Keratinocyte (primary cell): ENCODE results near the gene SPOCK1.

Source experiments
- CTCF ChIP-seq, 3 experiments: IDR thresholded peaks in 1 of 3; conservative IDR thresholded peaks in 1 of 3; optimal IDR thresholded peaks in 1 of 3; 2 replicates in 2 of 3; 3 replicates in 1 of 3; pipeline versions ENCODE3 to v1.5.1; 2011; ENCODE audit warnings: low read length in 3 of 3, mild to moderate bottlenecking in 3 of 3, moderate library complexity in 2 of 3, control low read depth in 1 of 3, inconsistent platforms in 1 of 3; ENCODE audit not compliant: insufficient read depth in 2 of 3; ENCODE audit errors: extremely low read depth in 1 of 3
- EZH2 ChIP-seq: IDR thresholded peaks from one replicate; pipeline ENCODE4 v1.6.1; 2012; ENCODE audit warnings: inconsistent platforms, mild to moderate bottlenecking, low read length, moderate library complexity

DNA sequence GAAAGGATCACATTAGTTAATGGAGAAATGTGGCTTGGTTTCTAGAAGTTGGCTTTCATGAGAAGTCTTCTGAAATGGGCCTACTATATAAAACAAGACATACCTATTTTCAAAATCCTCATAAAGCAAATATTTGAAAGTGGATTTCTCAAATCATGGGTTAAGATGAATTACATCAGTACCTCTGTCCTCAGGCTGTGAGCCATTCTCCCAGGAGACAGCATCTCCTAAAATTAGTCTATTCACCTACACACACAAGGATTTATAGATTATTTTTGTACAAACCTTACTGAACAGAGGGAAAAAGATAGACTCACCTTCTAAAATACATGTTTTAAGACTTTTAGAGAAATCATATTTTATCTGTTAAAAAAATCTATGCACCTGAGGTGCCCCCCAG lies 32.1 kb upstream of the SPOCK1 start:
- no peak for TF ChIP-seq EZH2
- no peak for TF ChIP-seq CTCF (optimal IDR thresholded peaks at IDR 0.05 in 1 of 3, IDR thresholded peaks at IDR 0.05 in 1 of 3, conservative IDR thresholded peaks at IDR 0.05 in 1 of 3; ENCODE audit: extremely low read depth in 1 of 3, insufficient read depth in 2 of 3, low read length in 3 of 3)
